Ascending aorta (tissue), 2 donors: Measurements from ENCODE around the gene FRAS1. TPM values are rescaled to one million over a fixed set of nuclear protein-coding genes. Genes with fewer than 3 reads are reported as not detected.

ENCODE experiments used
- DNase-seq, 2 donors: peaks; one replicate each; pipeline ENCODE4 v3.0.0-alpha.2; 2019; ENCODE audit warnings: low spot score in 2 of 2
- H3K27ac ChIP-seq, 2 donors: fragments of 200-600 bp; sonication (generic); one replicate each; pipeline ENCODE4 v1.5.1; 2016 to 2017; ENCODE audit warnings: mild to moderate bottlenecking in 1 of 2
- H3K27me3 ChIP-seq: fragments of 200-600 bp; sonication (generic); one replicate; pipeline ENCODE4 v1.5.1; 2017
- H3K36me3 ChIP-seq, 2 donors: fragments of 200-600 bp; sonication (generic); one replicate each; pipeline ENCODE4 v1.5.1; 2016
- H3K4me1 ChIP-seq, 2 donors: fragments of 200-600 bp; sonication (generic); one replicate each; pipeline ENCODE4 v1.5.1; 2016 to 2017; ENCODE audit warnings: mild to moderate bottlenecking in 1 of 2
- H3K4me3 ChIP-seq, 2 donors: fragments of 200-600 bp; sonication (generic); one replicate each; pipeline ENCODE4 v1.5.1; 2016 to 2017; ENCODE audit warnings: mild to moderate bottlenecking in 1 of 2
- H3K9me3 ChIP-seq, 2 donors: fragments of 200-600 bp; sonication (generic); one replicate each; pipeline ENCODE4 v1.5.1; 2016
- intact Hi-C: fragments of 100-400 bp; cut with DNase I; formaldehyde crosslinking; loops from one replicate; pipeline ENCODE4 v1.15.1; 2023
- total RNA-seq: library from RNA; depleted of rRNA; stranded (reverse); fragments of >200 nt; gene quantifications from one replicate; pipeline ENCODE4 v1.1.0, GENCODE V29; 2016
- TF ChIP-seq, protein P1 (sequence below), 3 experiments: fragments of 200-600 bp in 2 of 3; fragments of 450-650 bp in 1 of 3; sonication (generic) in 2 of 3; IDR thresholded peaks; one replicate each; pipeline ENCODE4 v1.5.1; 2016 to 2019; ENCODE audit warnings: antibody characterized with exemption in 3 of 3, mild to moderate bottlenecking in 1 of 3, moderate library complexity in 1 of 3

The FRAS1 gene
- total RNA-seq, 1 donor from 2014 or later = 0.75 TPM

DNA sequence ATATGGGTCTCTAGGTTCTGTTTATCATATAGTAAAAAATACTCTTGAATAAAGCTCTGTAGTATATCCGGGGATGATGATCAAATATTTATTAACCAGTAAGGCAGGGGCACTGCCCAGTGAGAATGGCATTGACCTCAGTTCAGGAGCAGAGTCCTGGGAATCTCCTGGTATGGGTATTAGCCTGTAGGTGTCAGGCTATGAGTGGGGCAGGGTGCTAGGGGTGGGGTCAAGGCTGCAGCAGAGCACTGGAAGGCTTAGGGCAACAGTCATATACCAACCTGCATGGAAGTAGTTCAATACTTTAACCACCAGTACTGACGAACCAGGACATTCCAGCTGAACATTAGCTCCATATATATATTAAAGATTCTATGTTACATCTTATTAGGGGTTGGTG is 274.1 kb downstream of the FRAS1 start:
- intact Hi-C loops = no loop called here
- Histone ChIP-seq H3K9me3 (no peaks in the 10 kb centered on the region), H3K27me3 (no peaks in the 10 kb centered on the region), H3K36me3 (no peaks in the 10 kb centered on the region), H3K4me3 (no peak overlapping the region), H3K27ac (no peak overlapping the region), H3K4me1 (no peaks in the 10 kb centered on the region)
- DNase-seq = no peak
- TF ChIP-seq, protein P1, sequence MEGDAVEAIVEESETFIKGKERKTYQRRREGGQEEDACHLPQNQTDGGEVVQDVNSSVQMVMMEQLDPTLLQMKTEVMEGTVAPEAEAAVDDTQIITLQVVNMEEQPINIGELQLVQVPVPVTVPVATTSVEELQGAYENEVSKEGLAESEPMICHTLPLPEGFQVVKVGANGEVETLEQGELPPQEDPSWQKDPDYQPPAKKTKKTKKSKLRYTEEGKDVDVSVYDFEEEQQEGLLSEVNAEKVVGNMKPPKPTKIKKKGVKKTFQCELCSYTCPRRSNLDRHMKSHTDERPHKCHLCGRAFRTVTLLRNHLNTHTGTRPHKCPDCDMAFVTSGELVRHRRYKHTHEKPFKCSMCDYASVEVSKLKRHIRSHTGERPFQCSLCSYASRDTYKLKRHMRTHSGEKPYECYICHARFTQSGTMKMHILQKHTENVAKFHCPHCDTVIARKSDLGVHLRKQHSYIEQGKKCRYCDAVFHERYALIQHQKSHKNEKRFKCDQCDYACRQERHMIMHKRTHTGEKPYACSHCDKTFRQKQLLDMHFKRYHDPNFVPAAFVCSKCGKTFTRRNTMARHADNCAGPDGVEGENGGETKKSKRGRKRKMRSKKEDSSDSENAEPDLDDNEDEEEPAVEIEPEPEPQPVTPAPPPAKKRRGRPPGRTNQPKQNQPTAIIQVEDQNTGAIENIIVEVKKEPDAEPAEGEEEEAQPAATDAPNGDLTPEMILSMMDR (IDR thresholded peaks at IDR 0.05) = no peak

DNA sequence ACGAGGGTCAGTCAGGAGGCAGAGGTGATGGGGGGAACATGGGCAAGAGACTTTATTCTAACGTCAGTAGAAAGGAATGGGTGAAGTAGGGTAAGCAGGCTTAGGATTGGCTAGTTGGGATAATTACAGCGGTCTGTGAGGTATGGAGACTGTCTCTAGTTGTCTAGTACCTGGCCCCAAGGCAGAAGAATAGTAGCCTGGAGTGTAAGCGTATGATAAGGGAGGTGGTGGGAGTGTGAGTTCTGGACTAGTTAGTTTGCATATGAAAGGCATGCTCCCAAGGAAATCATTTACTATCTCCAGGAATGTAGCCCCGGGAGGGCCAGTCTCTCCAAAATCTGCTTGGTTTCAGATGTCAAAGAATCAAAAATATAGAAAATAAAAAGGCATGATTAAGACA is 274.8 kb downstream of the FRAS1 start:
- Histone ChIP-seq H3K27ac (no peak overlapping the region), H3K27me3 (no peaks in the 10 kb centered on the region), H3K4me1 (no peaks in the 10 kb centered on the region), H3K9me3 (no peaks in the 10 kb centered on the region), H3K36me3 (no peaks in the 10 kb centered on the region), H3K4me3 (no peak overlapping the region)
- TF ChIP-seq, protein P1 (IDR thresholded peaks at IDR 0.05) = no peak
- intact Hi-C loops = no loop called here
- no peak for DNase-seq

DNA sequence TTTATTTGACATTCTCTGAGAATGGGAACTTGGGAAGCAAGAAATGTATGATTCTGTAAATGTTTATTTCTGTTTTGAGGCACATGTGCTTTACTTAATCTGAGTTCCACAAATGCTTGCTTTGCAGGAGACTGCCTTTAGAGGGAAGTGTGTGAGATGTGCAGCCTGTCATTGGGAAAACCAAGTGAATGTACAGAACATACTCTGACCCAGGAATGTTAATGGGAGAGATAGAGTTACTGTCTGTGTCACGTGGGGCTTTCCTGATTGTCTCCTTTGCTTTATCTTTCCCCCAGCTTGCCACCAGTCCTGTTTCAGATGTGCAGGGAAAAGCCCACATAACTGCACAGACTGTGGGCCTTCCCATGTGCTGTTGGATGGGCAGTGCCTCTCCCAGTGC is 275.9 kb downstream of the FRAS1 start:
- no peak overlapping the region for H3K27ac ChIP-seq
- no peak overlapping the region for H3K4me3 ChIP-seq
- H3K36me3 ChIP-seq = no peaks in the 10 kb centered on the region
- H3K9me3 ChIP-seq = no peaks in the 10 kb centered on the region
- TF ChIP-seq, protein P1 (IDR thresholded peaks at IDR 0.05) = no peak
- intact Hi-C loops = no loop called here
- no peaks in the 10 kb centered on the region for H3K4me1 ChIP-seq
- H3K27me3 ChIP-seq = no peaks in the 10 kb centered on the region
- DNase-seq = no peak

DNA sequence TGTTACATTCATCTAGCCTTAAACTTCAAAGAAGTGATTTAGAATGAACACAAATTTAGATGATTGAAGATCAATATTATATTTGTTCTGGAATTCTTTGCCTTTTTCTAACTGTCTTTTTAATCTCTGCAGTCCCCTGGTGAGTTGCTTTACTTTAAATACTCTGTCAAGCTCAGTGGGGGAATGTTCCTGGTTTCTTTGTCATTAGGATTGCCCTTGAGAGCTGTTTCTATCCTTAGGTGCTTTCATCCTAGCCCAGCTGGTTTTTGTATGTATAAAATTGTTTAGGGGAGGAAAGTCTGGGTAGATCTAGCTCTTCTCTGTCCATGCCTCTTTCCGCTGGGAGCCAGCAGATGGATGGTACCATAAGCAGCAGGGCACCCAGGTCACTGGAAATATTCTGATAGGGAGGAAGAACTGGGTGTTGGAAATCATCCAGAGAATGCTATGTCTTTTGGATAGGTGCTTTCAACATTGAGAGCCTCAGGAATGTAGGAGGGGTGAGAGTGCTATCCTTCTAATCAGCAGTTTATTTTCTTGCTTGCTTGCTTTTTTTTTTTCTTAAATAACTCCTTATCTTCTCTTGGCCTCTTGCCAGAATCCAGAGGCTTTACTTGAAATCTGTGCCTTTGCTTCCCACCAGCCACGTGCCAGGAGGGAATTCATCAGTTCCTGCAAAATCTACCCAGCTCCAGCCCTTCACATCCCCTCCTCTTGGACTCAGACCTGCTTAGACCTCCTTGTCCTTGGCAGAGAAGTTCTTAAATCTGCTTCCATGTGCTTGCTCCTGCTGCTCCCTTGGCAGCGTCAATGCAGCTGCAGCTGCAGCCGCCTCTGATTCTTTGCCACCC is 279.2 kb downstream of the FRAS1 start:
- Histone ChIP-seq H3K4me3 (no peak overlapping the region), H3K36me3 (no peaks in the 10 kb centered on the region), H3K27ac (no peak overlapping the region), H3K27me3 (no peaks in the 10 kb centered on the region), H3K4me1 (no peaks in the 10 kb centered on the region), H3K9me3 (no peaks in the 10 kb centered on the region)
- TF ChIP-seq, protein P1 (IDR thresholded peaks at IDR 0.05) = no peak
- DNase-seq = no peak
- intact Hi-C loops = no loop called here

DNA sequence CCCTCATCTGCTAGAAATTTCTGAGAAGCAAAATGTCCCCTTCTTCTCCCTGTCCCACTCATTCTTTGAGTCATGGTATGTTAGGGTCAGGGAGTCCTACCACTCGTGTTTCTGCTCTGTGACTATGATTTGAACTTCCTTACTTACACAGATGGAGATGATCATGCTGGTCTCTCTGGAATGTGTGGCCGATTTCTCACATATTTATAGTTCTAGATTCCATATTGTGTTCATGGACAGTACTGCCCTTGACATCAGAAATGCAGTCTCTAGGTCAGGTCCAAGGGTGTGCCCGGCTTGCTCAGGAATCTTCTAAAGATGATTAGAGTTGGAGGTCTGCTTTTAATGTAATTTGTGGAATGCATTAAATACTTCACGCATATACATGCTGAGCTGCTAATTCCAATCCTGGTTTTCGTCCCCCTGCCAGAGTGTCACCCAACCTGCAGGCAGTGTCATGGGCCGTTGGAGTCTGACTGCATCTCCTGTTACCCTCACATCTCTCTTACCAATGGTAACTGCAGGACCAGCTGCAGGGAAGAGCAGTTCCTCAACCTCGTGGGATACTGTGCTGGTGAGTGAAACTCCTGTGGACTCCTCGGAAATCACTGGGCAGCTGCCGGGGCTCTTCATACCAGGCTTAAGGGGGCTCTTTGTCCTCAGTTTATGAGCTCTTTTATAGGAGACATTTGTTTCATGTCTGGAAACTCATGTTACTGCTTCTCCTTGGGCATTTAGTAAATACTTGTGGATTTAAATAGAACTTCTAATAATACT is 280.3 kb downstream of the FRAS1 start:
- intact Hi-C loops = no loop called here

More for the DNA sequence above, 280.3 kb downstream of the FRAS1 start:
- DNase-seq = no peak
- H3K36me3 ChIP-seq = no peaks in the 10 kb centered on the region
- no peak overlapping the region for H3K27ac ChIP-seq
- H3K27me3 ChIP-seq = no peaks in the 10 kb centered on the region
- H3K4me3 ChIP-seq = no peak overlapping the region
- H3K4me1 ChIP-seq = no peaks in the 10 kb centered on the region
- H3K9me3 ChIP-seq = no peaks in the 10 kb centered on the region
- TF ChIP-seq, protein P1 (IDR thresholded peaks at IDR 0.05) = no peak
